ENCODE measurements around the gene EMCN. TPM values are rescaled to one million over a fixed set of nuclear protein-coding genes. Genes with fewer than 3 reads are reported as not detected.
"Not testable (repeated sequence)": the region's sequence is repeated elsewhere in the genome, so short reads cannot be mapped to it uniquely, and the experiment has no call there.

EMCN gene
- total and polyA plus RNA-seq, 5 experiments from 2014 or later = not detected

DNA sequence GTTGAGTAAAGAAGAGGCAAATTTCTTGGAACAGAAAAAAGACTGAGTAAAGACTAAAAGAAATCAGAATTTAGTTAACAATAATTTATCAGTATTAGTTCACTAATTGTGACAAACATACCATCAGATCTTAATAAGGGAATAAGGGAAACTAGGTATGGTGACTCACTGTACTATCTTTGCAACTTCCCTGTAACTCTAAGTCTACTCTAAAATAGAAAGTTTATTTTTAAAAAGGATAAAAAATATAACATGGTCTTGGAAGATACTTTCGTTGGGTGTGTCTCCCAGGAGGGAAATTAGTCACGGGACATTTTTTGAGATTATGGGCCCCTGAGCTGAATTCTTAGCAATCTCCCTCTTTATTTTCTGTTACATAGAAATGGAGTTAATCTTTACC is 97.3 kb downstream of the EMCN start:
- ATAC-seq = no peak
- H3K27me3 Mint-ChIP-seq = peaks cover 0 to 14% (median 2%) of the 10 kb centered on the region in 5 donors
- no peaks in the 10 kb centered on the region for H3K9me3 Mint-ChIP-seq
- no peak for DNase-seq
- H3K4me1 Mint-ChIP-seq = no peaks in the 10 kb centered on the region
- H3K4me3 Mint-ChIP-seq = no peak overlapping the region
- POLR2A ChIA-PET = no interaction called here
- H3K36me3 Mint-ChIP-seq = no peaks in the 10 kb centered on the region
- H3K27ac Mint-ChIP-seq = no peak overlapping the region

GRCh38 chr4:100417565-100417964 is 100.3 kb downstream of the EMCN start:
- Mint-ChIP-seq H3K36me3 (no peaks in the 10 kb centered on the region), H3K4me1 (no peaks in the 10 kb centered on the region), H3K9me3 (no peaks in the 10 kb centered on the region), H3K27ac (peak overlapping the region in 1 of 10 donors; percentile 7), H3K4me3 (no peak overlapping the region), H3K27me3 (peaks cover 0 to 14% (median 2%) of the 10 kb centered on the region in 5 donors)
- DNase-seq (no peak), ATAC-seq (no peak)
- POLR2A ChIA-PET = no interaction called here

DNA sequence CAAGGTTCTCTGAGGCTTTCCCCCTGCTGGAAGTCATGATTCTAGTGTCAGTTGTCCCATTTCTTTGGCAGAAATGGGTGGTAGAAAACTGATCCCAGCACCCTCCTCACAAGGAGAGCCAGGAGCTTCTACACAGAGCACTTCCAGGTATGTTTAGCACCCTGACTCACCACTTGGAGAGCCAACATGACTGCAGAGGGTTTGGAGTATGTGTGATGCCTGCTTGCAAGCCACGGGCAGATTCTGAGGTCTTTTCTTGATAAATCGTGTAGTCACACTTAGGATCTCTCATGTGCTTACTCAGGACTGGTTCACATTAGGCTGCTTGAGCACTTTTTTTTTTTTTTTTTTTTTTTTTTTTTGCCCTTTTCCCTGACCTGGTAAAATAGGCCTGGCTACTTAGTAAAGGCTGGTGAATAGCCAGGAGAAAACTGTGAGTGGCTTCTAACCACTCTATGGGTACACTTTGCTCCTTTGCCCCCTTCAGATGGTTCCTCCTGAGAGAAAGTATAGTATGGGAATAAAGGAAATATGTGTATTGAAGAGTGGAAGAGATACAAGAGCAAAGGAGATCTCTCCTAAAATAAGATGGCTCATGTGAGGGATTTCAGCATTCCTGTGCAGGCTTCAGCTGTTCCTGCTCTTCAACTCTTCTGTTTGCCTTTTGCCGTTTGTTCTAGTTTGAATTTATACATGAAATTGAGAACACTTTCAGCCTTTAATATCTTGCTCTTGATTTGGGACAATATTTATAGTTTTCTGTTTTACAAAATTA is 103.6 kb downstream of the EMCN start:
- ATAC-seq = no peak
- no peaks in the 10 kb centered on the region for H3K36me3 Mint-ChIP-seq
- H3K27ac Mint-ChIP-seq = no peak overlapping the region
- no peaks in the 10 kb centered on the region for H3K9me3 Mint-ChIP-seq
- H3K4me3 Mint-ChIP-seq = no peak overlapping the region
- no peak for DNase-seq
- H3K27me3 Mint-ChIP-seq = peaks cover 0 to 13% (median 3%) of the 10 kb centered on the region in 5 donors
- POLR2A ChIA-PET = no interaction called here
- H3K4me1 Mint-ChIP-seq = no peaks in the 10 kb centered on the region

GRCh38 chr4:100391863-100392262 is 126.0 kb downstream of the EMCN start:
- POLR2A ChIA-PET = no interaction called here
- ATAC-seq = no peak
- H3K9me3 Mint-ChIP-seq = no peaks in the 10 kb centered on the region

DNA sequence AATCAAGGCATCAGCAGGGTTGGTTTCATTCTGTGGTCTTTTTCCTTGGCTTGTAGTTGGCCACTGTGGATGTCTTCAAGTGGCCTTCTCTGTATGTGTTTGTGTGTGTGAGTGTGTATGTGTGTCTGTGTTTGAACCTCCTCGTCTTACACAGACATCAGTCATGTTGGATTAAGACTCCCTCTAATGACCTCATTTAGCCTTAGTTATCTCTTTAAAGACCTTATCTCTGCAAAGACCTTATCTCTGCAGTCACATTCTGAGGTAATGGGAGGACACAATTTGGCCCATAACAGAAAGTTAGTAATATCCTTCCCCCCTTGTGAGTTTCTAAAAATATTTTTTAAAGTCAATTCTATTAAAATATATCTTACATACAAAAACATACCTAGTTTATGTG is 126.7 kb downstream of the EMCN start:
- no peak for DNase-seq
- H3K27me3 Mint-ChIP-seq = no peaks in the 10 kb centered on the region
- no peak overlapping the region for H3K4me3 Mint-ChIP-seq
- no peak for ATAC-seq
- POLR2A ChIA-PET = no interaction called here
- no peaks in the 10 kb centered on the region for H3K9me3 Mint-ChIP-seq
- H3K27ac Mint-ChIP-seq = no peak overlapping the region
- no peaks in the 10 kb centered on the region for H3K36me3 Mint-ChIP-seq
- H3K4me1 Mint-ChIP-seq = no peaks in the 10 kb centered on the region

More at GRCh38 chr4:100391863-100392262, 126.0 kb downstream of the EMCN start:
- H3K36me3 Mint-ChIP-seq = no peaks in the 10 kb centered on the region
- no peak overlapping the region for H3K27ac Mint-ChIP-seq
- H3K27me3 Mint-ChIP-seq = peaks cover 0 to 6% (median 2%) of the 10 kb centered on the region in 5 donors
- no peak for DNase-seq
- H3K4me1 Mint-ChIP-seq = no peaks in the 10 kb centered on the region
- H3K4me3 Mint-ChIP-seq = no peak overlapping the region

DNA sequence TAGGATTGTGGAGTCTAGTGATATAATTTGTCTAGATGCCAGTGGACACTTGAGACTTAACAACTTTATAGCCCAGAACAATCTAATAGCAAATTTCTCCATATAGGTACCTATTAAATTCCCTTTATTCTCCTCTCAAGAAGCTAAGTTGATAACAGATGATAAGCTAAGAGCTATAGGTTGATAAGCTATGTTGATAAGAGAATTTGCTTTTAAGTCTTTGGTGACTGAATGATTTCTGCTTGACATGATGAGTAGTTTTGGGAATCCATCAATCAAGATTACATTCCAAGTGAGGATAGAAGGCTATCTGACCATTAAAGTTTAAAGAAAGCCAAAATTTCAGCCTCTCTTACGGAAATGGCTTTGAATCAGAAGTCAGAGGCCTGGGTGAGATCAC is 131.6 kb downstream of the EMCN start:
- no peak for ATAC-seq
- Mint-ChIP-seq H3K4me3 (no peak overlapping the region), H3K4me1 (no peaks in the 10 kb centered on the region), H3K36me3 (no peaks in the 10 kb centered on the region), H3K27ac (no peak overlapping the region), H3K9me3 (peaks cover 0 to 6% (median 0%) of the 10 kb centered on the region in 9 donors), H3K27me3 (no peaks in the 10 kb centered on the region)
- POLR2A ChIA-PET = no interaction called here
- no peak for DNase-seq

DNA sequence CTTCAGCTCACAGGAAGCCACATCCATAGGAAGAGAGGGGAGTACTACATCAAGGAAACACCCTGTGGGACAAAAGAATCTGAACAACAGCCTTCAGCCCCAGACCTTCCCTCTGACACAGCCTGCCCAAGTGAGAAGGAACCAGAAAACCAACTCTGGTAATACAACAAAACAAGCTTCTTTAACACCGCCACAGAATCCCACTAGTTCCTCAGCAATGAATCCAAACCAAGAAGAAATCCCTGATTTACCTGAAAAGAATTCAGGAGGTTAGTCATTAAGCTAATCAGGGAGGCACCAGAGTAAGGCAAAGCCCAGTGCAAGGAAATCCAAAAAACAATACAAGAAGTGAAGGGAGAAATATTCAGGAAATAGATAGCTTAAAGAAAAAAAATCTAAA is 137.4 kb downstream of the EMCN start:
- H3K4me1 Mint-ChIP-seq, H3K27ac Mint-ChIP-seq, DNase-seq, POLR2A ChIA-PET, ATAC-seq, H3K36me3 Mint-ChIP-seq, H3K4me3 Mint-ChIP-seq: not testable (repeated sequence)
- Mint-ChIP-seq H3K27me3 (peaks cover 4 to 21% (median 16%) of the 10 kb centered on the region in 5 donors), H3K9me3 (peaks cover 0 to 11% (median 2%) of the 10 kb centered on the region in 9 donors)

DNA sequence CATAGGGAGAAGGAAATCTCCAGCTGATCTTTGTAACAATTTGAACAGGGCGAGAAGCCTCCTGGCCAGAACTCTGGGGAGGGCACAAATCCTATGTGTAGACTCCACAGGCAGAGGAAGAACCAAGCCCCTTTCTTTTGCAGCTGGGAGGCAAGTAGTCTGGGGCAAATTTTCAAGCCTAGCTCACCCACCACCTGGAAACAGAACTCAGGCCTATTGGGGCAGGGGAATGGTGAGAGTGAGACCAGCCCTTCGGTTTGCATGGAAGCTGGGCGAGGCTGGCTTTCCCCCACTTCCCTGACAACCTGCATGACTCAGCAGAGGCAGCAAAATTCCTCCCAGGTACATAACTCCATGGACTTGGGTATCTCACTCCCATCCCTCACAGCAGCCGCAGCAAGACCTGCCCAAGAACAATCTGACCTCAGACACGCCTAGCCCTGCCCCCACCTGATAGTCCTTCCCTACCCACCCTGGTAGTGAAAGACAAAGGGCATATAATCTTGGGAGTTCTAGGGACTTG is 138.2 kb downstream of the EMCN start:
- POLR2A ChIA-PET = no interaction called here
- H3K27me3 Mint-ChIP-seq = peaks cover 4 to 21% (median 16%) of the 10 kb centered on the region in 5 donors
- DNase-seq = no peak
- no peak for ATAC-seq
- no peak overlapping the region for H3K4me3 Mint-ChIP-seq
- peaks cover 0 to 11% (median 2%) of the 10 kb centered on the region in 9 donors for H3K9me3 Mint-ChIP-seq
- no peak overlapping the region for H3K27ac Mint-ChIP-seq
- peaks cover 0 to 2% (median 0%) of the 10 kb centered on the region in 3 donors for H3K36me3 Mint-ChIP-seq
- H3K4me1 Mint-ChIP-seq = no peaks in the 10 kb centered on the region

- no peaks in the 10 kb centered on the region for H3K9me3 Mint-ChIP-seq
- ATAC-seq = no peak
- POLR2A ChIA-PET = no interaction called here
- peaks cover 0 to 10% (median 3%) of the 10 kb centered on the region in 5 donors for H3K27me3 Mint-ChIP-seq
- no peaks in the 10 kb centered on the region for H3K4me1 Mint-ChIP-seq
- H3K36me3 Mint-ChIP-seq = no peaks in the 10 kb centered on the region
- no peak overlapping the region for H3K27ac Mint-ChIP-seq
- DNase-seq = peak in 1 of 10 donors; percentile 4
- H3K4me3 Mint-ChIP-seq = no peak overlapping the region
Observed at GRCh38 chr4:100372432-100372831, 145.4 kb downstream of the EMCN start.

- H3K27ac Mint-ChIP-seq = no peak overlapping the region
- no peak for ATAC-seq
- peaks cover 0 to 8% (median 3%) of the 10 kb centered on the region in 5 donors for H3K27me3 Mint-ChIP-seq
- no peak for DNase-seq
- no peaks in the 10 kb centered on the region for H3K9me3 Mint-ChIP-seq
- no peak overlapping the region for H3K4me3 Mint-ChIP-seq
- POLR2A ChIA-PET = no interaction called here
- no peaks in the 10 kb centered on the region for H3K4me1 Mint-ChIP-seq
- no peaks in the 10 kb centered on the region for H3K36me3 Mint-ChIP-seq
Observed at GRCh38 chr4:100369871-100370270, 148.0 kb downstream of the EMCN start.

- ATAC-seq = no peak
- no peak overlapping the region for H3K4me3 Mint-ChIP-seq
Observed at GRCh38 chr4:100367451-100367850, 150.4 kb downstream of the EMCN start.

DNA sequence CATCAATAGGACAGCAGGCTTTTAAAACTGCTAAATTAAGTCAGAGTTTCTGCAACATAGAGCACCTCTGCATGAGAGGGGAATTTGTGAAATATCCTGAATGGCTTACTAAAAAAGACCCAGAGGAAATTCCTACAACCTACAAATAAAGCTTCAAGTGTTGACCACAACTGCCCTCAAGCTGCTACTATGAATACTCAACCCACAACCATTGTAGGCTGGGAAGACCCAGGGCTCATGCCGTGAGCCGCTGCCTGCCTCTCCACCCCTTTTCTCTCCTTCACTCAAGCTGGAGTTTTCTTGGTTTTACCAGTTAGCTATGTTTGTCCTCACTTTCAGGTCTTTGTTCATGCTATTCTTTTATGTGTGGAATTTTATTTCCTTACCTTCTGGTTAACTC is 151.6 kb downstream of the EMCN start:
- Mint-ChIP-seq H3K36me3 (no peaks in the 10 kb centered on the region), H3K4me1 (no peaks in the 10 kb centered on the region), H3K9me3 (no peaks in the 10 kb centered on the region), H3K4me3 (no peak overlapping the region), H3K27ac (no peak overlapping the region), H3K27me3 (peaks cover 0 to 5% (median 3%) of the 10 kb centered on the region in 5 donors)
- POLR2A ChIA-PET = no interaction called here
- no peak for DNase-seq
- no peak for ATAC-seq

More at GRCh38 chr4:100367451-100367850, 150.4 kb downstream of the EMCN start:
- Mint-ChIP-seq H3K36me3 (no peaks in the 10 kb centered on the region), H3K27ac (no peak overlapping the region), H3K9me3 (no peaks in the 10 kb centered on the region), H3K27me3 (peaks cover 0 to 6% (median 3%) of the 10 kb centered on the region in 5 donors), H3K4me1 (no peaks in the 10 kb centered on the region)
- no peak for DNase-seq
- POLR2A ChIA-PET = no interaction called here

DNA sequence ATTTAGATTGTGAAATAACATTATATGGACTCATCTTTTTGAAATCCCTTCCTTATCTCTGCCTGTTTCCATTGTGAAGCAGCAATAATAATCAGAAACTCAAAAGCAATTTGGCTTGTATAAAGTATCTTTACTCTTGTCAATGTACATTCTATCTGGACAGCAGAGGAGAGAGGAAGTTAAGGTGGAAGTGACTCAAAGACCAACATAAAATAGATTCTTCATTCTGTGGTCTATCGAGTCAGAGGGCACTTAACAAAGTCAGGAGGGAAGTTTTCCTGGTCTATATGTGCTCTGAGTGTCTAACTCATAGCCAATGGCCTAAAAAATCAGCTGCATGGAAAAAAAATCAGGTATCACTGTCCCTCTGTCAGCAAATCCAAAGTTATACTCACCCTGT is 155.5 kb downstream of the EMCN start:
- no peak for ATAC-seq
- H3K27me3 Mint-ChIP-seq = peaks cover under 1 to 16% (median 2%) of the 10 kb centered on the region in 5 donors
- no peak overlapping the region for H3K27ac Mint-ChIP-seq
- H3K9me3 Mint-ChIP-seq = peaks cover 0 to 21% (median 5%) of the 10 kb centered on the region in 9 donors
- POLR2A ChIA-PET = no interaction called here
- H3K36me3 Mint-ChIP-seq = peaks cover 0 to 3% (median 0%) of the 10 kb centered on the region in 3 donors
- no peak for DNase-seq
- no peaks in the 10 kb centered on the region for H3K4me1 Mint-ChIP-seq
- H3K4me3 Mint-ChIP-seq = no peak overlapping the region
